Measurements from ENCODE around the gene KPNB1.

GRCh38 chr17:47725446-47726111 lies 75.9 kb downstream of the KPNB1 start:
- TF ChIP-seq CTCF (IDR thresholded peaks at IDR 0.05; ENCODE audit: poor library complexity, severe bottlenecking) (no peak), RAD21 (conservative IDR thresholded peaks at IDR 0.05) (no peak), POLR2AphosphoS5 (IDR thresholded peaks at IDR 0.05) (no peak), SMC3 (conservative IDR thresholded peaks at IDR 0.05; ENCODE audit: poor library complexity) (no peak), EZH2 (IDR thresholded peaks at IDR 0.05; ENCODE audit: borderline replicate concordance, insufficient read depth, low read length, poor library complexity, severe bottlenecking) (no peak), REST (IDR thresholded peaks at IDR 0.05; ENCODE audit: borderline replicate concordance) (no peak), MXI1 (conservative IDR thresholded peaks at IDR 0.05; ENCODE audit: poor library complexity, severe bottlenecking) (no peak), TAF1 (IDR thresholded peaks at IDR 0.05; ENCODE audit: low read depth) (no peak), EP300 (conservative IDR thresholded peaks at IDR 0.05; ENCODE audit: poor library complexity, severe bottlenecking) (no peak)
